Nephron progenitor cell (in vitro differentiated cells): Measurements from ENCODE around the gene NCOA1.

Source experiments
- DNase-seq: peaks from one replicate; pipeline ENCODE4 v3.0.0; 2021
- H3K27ac Mint-ChIP-seq: 2 replicates; pipeline ENCODE4 v1.8.0; 2021; ENCODE audit warnings: mild to moderate bottlenecking, moderate library complexity, mixed read lengths
- H3K27me3 Mint-ChIP-seq: 2 replicates; pipeline ENCODE4 v1.8.0; 2021; ENCODE audit warnings: mild to moderate bottlenecking, low read depth, mixed read lengths; ENCODE audit not compliant: poor library complexity
- H3K36me3 Mint-ChIP-seq: 2 replicates; pipeline ENCODE4 v1.8.0; 2021; ENCODE audit warnings: low read depth, mixed read lengths
- H3K4me1 Mint-ChIP-seq: 2 replicates; pipeline ENCODE4 v1.8.0; 2021; ENCODE audit warnings: mixed read lengths
- H3K4me3 Mint-ChIP-seq: 2 replicates; pipeline ENCODE4 v1.8.0; 2021; ENCODE audit warnings: mild to moderate bottlenecking, moderate library complexity, mixed read lengths
- H3K9me3 Mint-ChIP-seq: 2 replicates; pipeline ENCODE4 v1.8.0; 2021; ENCODE audit warnings: mild to moderate bottlenecking, moderate library complexity, mixed read lengths
- TF ChIP-seq, protein P1 (sequence below): fragments of 200-600 bp; sonication (generic); IDR thresholded peaks from 2 replicates; pipeline ENCODE4 v1.5.0; 2021; ENCODE audit warnings: antibody characterized with exemption

The NCOA1 gene

DNA sequence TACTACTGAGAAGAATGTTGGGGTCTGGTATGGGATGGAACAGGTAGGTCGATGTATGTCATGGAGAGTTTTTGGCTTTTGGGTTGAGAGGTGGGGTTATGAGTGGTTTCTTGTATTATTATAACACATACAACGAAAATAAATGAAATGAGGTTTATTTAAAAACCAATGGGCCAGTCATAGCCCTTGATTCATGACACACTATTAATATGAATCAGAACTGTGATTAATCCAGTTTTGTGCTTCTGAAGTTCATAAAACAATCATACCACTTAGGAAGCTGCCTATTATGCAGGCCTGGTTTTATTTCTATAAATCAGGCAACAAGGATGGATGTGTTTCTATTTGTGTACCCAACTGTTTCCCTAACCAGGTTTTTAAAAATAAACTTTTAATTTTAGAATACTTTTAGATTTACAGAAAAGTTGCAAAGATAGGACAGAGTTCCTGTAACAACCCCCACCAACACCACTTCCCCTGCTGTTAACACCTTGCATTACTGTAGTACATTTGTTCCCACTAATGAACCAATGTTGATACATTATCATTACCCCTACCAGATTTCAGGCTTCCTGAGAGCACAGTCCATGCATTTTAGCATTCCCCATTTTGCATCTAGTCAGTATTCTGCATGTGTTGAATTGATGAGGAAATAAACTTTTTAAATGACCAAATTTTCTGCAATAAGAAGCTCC is 37.5 kb upstream of the NCOA1 start:
- Mint-ChIP-seq H3K9me3 (peaks cover 26% of the 10 kb centered on the region), H3K27ac (no peak overlapping the region), H3K4me3 (no peak overlapping the region), H3K4me1 (peaks cover 6% of the 10 kb centered on the region), H3K27me3 (peaks cover 5% of the 10 kb centered on the region), H3K36me3 (no peaks in the 10 kb centered on the region)
- no peak for DNase-seq
- TF ChIP-seq, protein P1, sequence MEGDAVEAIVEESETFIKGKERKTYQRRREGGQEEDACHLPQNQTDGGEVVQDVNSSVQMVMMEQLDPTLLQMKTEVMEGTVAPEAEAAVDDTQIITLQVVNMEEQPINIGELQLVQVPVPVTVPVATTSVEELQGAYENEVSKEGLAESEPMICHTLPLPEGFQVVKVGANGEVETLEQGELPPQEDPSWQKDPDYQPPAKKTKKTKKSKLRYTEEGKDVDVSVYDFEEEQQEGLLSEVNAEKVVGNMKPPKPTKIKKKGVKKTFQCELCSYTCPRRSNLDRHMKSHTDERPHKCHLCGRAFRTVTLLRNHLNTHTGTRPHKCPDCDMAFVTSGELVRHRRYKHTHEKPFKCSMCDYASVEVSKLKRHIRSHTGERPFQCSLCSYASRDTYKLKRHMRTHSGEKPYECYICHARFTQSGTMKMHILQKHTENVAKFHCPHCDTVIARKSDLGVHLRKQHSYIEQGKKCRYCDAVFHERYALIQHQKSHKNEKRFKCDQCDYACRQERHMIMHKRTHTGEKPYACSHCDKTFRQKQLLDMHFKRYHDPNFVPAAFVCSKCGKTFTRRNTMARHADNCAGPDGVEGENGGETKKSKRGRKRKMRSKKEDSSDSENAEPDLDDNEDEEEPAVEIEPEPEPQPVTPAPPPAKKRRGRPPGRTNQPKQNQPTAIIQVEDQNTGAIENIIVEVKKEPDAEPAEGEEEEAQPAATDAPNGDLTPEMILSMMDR: no peak

DNA sequence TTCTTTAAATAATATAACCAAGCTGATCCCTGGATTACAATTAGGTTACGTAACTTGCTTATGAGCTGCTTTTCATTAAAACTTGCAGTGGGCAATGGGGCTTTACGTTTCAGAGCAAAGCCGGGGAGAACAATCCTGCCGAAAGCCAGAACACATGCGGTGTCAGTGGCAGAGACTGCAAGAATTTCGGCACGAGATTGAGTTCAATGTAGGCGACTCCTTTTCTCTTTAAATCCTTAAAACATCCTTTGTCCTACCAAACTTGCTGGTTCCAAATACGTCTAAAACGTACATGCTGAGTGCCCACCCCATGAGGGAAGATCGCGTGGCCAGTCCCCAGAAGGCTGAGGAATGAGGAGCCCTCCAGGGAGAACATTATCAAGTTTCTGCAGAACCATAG is 36.8 kb upstream of the NCOA1 start:
- Mint-ChIP-seq H3K9me3 (peaks cover 20% of the 10 kb centered on the region), H3K4me3 (no peak overlapping the region), H3K4me1 (peaks cover 11% of the 10 kb centered on the region), H3K36me3 (no peaks in the 10 kb centered on the region), H3K27me3 (peaks cover 5% of the 10 kb centered on the region), H3K27ac (no peak overlapping the region)
- no peak for DNase-seq
- TF ChIP-seq, protein P1: no peak

GRCh38 chr2:24456599-24457556 is 34.2 kb upstream of the NCOA1 start:
- TF ChIP-seq, protein P1: no peak
- no peak for DNase-seq
- Mint-ChIP-seq H3K27me3 (peaks cover 5% of the 10 kb centered on the region), H3K4me3 (no peak overlapping the region), H3K9me3 (peaks cover 2% of the 10 kb centered on the region), H3K36me3 (no peaks in the 10 kb centered on the region), H3K4me1 (peaks cover 14% of the 10 kb centered on the region), H3K27ac (no peak overlapping the region)

DNA sequence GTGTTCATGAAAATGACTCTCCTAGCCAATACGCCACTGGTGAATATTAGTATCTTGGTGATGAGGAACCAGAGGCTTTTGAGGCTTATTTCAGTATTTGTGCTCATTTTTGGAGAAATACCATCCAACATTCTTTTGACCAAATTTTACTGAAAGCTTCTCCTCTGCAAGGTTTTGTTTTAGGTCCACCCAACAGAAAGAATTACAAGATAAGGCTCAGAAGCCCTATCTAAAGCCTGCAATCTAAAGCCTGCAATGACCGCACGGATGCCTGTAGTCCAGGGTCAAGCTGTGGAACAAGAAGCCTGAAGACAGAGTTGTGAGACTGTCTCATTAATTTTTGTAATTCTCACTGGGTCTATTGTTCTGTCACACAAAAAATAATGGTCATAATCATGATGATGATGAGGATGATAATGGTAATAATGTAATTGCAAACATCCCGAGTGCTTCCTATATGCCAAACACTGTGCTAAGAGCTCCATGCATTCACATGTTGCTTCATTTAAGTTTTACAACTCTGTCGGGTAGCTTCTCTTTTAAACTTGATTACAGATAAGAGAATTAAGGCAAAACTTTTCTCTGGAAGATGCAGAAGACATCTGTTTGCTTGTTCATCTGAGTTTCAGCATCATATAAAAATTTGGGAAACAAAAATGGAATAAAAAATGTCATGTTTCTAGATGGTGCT is 33.2 kb upstream of the NCOA1 start:
- no peaks in the 10 kb centered on the region for H3K9me3 Mint-ChIP-seq
- H3K27me3 Mint-ChIP-seq: peaks cover 14% of the 10 kb centered on the region
- no peak overlapping the region for H3K27ac Mint-ChIP-seq
- peaks cover 17% of the 10 kb centered on the region for H3K4me1 Mint-ChIP-seq
- TF ChIP-seq, protein P1: no peak
- H3K4me3 Mint-ChIP-seq: no peak overlapping the region
- no peaks in the 10 kb centered on the region for H3K36me3 Mint-ChIP-seq
- no peak for DNase-seq

DNA sequence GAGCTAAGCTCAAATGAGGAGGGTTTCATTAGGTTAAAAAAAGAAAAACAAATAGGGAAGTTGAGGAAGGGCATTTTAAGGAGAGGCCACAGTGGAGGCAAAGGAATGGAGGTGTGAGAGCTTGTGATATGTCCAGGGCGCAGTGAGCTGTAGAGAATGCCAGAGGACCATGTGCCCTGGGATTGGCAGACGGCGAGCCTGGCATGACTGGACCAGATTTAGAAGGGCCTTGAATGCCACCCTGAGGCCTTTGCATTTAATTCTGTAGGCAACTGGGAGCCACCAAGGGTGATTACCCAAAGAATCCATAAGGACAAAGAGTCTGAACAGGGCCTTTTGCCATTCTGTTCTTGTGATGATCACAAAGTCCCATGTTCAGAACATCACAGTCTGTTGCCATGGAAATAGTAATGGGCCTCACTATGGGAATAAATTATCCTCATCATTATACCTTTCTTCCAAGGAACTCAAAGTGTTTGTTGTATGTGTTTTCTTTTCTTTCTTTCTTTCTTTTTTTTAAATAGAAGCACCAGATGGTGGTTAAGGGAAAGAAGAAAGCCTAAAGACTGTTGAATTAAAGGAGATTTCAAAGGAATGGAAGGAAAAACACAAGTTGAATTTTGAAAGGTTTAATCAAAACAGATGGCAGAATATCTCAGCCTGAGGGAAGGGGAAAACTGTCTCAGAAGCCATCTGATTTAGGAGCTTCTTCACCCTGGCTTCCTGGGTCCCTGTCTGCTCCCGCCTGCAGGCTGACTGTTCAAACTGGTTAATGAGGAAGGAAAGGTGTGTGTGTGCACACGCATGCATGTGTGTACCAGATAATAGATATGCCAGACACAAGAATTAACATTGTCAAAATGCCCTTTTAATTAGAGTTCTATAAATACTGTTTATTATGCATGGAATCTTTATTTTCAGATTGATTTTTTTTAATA is 31.6 kb upstream of the NCOA1 start:
- Mint-ChIP-seq H3K4me1 (peaks cover 13% of the 10 kb centered on the region), H3K36me3 (no peaks in the 10 kb centered on the region), H3K27ac (no peak overlapping the region), H3K27me3 (peaks cover 19% of the 10 kb centered on the region), H3K9me3 (no peaks in the 10 kb centered on the region), H3K4me3 (no peak overlapping the region)
- TF ChIP-seq, protein P1: no peak
- no peak for DNase-seq
